H1 (cell line): ENCODE measurements around the gene KCNK15. TPM values are rescaled to one million over a fixed set of nuclear protein-coding genes. Genes with fewer than 3 reads are reported as not detected.

Experiments
- RAD21 ChIP-seq, 2 experiments: IDR thresholded peaks in 1 of 2; conservative IDR thresholded peaks in 1 of 2; 2 replicates each; pipeline ENCODE4 v1.6.1; 2011; ENCODE audit warnings: low read depth in 2 of 2, low read length in 2 of 2, improper control_type of control experiment in 1 of 2, inconsistent platforms in 1 of 2, mild to moderate bottlenecking in 1 of 2, moderate library complexity in 1 of 2
- ZNF274 ChIP-seq: IDR thresholded peaks from 2 replicates; pipeline ENCODE4 v1.7.0; 2012; ENCODE audit warnings: low read length, borderline replicate concordance; ENCODE audit errors: extremely low read depth
- polyA plus RNA-seq, 7 experiments: library from polyadenylated mRNA; depleted of rRNA in 3 of 7; stranded (reverse) in 5 of 7; unstranded in 2 of 7; fragments of >200 nt in 5 of 7; fragments of 200-250 nt in 2 of 7; gene quantifications; 1 replicate in 5 of 7; 2 replicates in 1 of 7; 4 replicates in 1 of 7; pipeline versions ENCODE4 v1.2.1 to v1.2.3, GENCODE V29; 2011 to 2013; ENCODE audit warnings: missing spikeins in 2 of 7, mixed read lengths in 2 of 7
- total RNA-seq: library from RNA; stranded (reverse); fragmentation: NEBNext Ultra II Directional; extraction: Animal tissue kit (Norgen Biotek cat#: 25700); gene quantifications from 2 replicates; pipeline ENCODE4 v1.2.1, GENCODE V29; 2021

Gene KCNK15
- total and polyA plus RNA-seq, 2 of the 8 experiments (the other 6 are each of a cell fraction or from before 2014, with no cell fraction given) = 0.24 to 0.33 TPM

DNA sequence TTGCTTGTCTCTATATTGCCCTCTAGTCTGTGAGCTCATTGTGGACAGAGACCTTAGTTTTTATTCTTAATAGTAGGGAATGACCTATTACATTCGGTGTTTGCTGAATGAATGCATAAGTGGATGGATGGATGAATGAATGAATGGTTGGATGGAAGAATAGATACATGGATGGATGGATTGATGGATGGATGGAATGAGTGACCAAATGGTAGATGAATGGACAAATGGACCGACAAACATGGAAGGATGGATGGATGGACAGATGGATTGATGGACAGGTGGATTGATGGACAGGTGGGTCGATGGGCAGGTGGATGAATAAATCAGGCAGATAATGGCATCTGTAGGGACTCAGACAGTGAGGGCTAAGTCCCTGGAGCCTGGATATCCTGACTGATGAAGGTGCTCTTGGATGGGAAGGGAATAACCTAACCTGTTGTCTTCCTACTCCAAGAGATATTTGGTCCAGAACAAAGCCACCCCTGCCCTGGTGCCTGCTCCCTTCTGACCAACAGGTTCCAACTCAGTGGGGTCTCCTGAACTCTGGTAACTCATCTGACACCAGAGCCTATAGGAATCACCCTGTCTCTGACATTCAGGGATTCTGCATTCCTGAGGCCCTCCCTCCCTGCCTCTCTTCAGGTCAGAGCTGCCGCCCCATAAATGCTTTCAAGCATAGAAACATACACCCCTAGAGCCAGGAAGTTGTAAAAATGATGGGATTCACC lies 40.1 kb upstream of the KCNK15 start (continued):
- TF ChIP-seq RAD21 (IDR thresholded peaks at IDR 0.05 in 1 of 2, conservative IDR thresholded peaks at IDR 0.05 in 1 of 2; ENCODE audit: low read depth in 2 of 2, low read length in 2 of 2) = no peak
- no peak for TF ChIP-seq ZNF274
